WERI-Rb-1 (cell line): Measurements from ENCODE around the gene KCNMA1.

Source experiments
- DNase-seq: peaks from one replicate; pipeline ENCODE4 v3.0.0-alpha.2; 2020
- H3K27ac ChIP-seq: fragments of 250-450 bp; sonication (Bioruptor Pico); 2 replicates; pipeline ENCODE4 v1.5.1; 2020; ENCODE audit warnings: mild to moderate bottlenecking, moderate library complexity
- H3K27me3 ChIP-seq: fragments of 250-450 bp; sonication (Bioruptor Pico); 2 replicates; pipeline ENCODE4 v1.5.1; 2021; ENCODE audit warnings: mild to moderate bottlenecking, low read depth, moderate library complexity; ENCODE audit not compliant: insufficient read depth, severe bottlenecking
- H3K36me3 ChIP-seq: fragments of 250-450 bp; sonication (Bioruptor Pico); 2 replicates; pipeline ENCODE4 v1.5.1; 2020; ENCODE audit warnings: mild to moderate bottlenecking, moderate library complexity
- H3K4me3 ChIP-seq: 2 replicates; pipeline ENCODE4 v1.5.1; 2011; ENCODE audit warnings: low read depth, mild to moderate bottlenecking, control low read depth, low read length
- H3K9me3 ChIP-seq: fragments of 250-450 bp; sonication (Bioruptor Pico); 2 replicates; pipeline ENCODE4 v1.5.1; 2021; ENCODE audit warnings: mild to moderate bottlenecking, moderate library complexity; ENCODE audit not compliant: severe bottlenecking
- TF ChIP-seq, protein P1 (sequence below): IDR thresholded peaks from 2 replicates; pipeline ENCODE4 v1.5.1; 2011; ENCODE audit warnings: low read depth, mild to moderate bottlenecking, control low read depth, inconsistent platforms, low read length

Gene KCNMA1

DNA sequence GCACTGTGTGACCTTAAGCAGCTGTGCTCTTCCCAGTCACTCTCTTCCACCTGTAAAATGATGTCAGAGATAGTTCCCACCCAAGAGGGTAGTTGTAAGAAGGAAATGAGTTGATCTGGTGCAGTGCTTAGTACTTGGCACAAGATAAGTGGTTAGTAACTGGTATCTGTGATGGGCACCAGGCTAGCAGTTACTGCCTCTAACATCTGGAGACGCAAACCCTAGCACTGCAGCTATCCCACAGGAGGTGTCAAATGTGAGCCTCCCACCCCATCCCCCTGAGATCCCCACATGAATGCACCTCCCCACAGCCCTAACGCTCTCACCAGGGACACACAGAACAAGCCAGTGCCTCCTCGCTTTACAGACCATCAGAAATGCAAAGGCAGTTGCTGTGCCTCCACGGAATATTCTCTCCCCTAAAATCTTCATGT, 72.0 kb downstream of the KCNMA1 start:
- H3K27ac ChIP-seq, result no peak overlapping the region

DNA sequence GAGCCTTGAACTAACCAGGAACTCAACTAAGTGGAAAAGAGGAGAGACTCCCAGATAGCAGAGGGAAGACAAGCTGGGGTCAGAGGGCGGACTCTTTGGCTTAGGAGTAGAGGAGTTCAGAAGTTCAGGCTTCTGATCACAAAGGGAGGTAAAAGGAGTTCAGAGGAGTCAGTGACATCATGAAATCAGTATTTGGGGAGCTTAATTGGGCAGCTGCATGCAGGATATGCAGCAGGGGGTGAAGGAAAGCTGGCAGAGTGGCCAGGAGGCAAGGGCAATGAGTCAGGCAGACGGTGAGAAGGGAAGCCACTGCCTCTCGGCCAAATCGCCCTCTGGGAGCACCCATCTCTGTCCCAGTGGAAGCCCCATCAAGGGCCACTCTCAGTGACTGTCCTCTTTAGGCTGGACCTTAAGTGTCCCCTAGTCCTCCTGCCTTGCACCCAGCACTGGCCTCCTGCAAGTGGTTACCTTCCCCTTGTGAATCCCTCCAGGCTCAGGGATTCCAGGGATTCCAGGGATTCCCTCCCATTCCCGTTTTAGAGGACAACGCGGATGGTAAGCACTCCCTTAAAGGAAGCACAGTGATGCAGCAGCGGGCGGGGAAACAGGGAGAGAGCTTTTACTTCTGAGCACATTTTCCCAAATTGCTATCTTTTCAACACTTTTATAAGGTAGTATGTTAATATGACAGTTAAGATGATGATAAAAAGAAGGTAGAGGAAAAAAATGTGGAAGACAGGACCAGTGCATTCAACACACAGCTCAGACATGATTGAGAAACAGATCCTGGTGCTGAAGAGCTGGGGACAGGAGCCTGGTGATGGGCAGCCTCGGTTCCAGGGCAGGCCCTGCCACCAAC, 72.6 kb downstream of the KCNMA1 start:
- Histone ChIP-seq H3K27ac (no peak overlapping the region), H3K27me3 (no peaks in the 10 kb centered on the region), H3K4me3 (no peak overlapping the region), H3K9me3 (no peaks in the 10 kb centered on the region), H3K36me3 (no peaks in the 10 kb centered on the region)
- TF ChIP-seq, protein P1, sequence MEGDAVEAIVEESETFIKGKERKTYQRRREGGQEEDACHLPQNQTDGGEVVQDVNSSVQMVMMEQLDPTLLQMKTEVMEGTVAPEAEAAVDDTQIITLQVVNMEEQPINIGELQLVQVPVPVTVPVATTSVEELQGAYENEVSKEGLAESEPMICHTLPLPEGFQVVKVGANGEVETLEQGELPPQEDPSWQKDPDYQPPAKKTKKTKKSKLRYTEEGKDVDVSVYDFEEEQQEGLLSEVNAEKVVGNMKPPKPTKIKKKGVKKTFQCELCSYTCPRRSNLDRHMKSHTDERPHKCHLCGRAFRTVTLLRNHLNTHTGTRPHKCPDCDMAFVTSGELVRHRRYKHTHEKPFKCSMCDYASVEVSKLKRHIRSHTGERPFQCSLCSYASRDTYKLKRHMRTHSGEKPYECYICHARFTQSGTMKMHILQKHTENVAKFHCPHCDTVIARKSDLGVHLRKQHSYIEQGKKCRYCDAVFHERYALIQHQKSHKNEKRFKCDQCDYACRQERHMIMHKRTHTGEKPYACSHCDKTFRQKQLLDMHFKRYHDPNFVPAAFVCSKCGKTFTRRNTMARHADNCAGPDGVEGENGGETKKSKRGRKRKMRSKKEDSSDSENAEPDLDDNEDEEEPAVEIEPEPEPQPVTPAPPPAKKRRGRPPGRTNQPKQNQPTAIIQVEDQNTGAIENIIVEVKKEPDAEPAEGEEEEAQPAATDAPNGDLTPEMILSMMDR, result no peak
- no peak for DNase-seq

More for the DNA sequence above, 72.0 kb downstream of the KCNMA1 start:
- TF ChIP-seq, protein P1, result no peak
- Histone ChIP-seq H3K27me3 (no peaks in the 10 kb centered on the region), H3K9me3 (no peaks in the 10 kb centered on the region), H3K36me3 (no peaks in the 10 kb centered on the region), H3K4me3 (no peak overlapping the region)
- DNase-seq, result no peak

DNA sequence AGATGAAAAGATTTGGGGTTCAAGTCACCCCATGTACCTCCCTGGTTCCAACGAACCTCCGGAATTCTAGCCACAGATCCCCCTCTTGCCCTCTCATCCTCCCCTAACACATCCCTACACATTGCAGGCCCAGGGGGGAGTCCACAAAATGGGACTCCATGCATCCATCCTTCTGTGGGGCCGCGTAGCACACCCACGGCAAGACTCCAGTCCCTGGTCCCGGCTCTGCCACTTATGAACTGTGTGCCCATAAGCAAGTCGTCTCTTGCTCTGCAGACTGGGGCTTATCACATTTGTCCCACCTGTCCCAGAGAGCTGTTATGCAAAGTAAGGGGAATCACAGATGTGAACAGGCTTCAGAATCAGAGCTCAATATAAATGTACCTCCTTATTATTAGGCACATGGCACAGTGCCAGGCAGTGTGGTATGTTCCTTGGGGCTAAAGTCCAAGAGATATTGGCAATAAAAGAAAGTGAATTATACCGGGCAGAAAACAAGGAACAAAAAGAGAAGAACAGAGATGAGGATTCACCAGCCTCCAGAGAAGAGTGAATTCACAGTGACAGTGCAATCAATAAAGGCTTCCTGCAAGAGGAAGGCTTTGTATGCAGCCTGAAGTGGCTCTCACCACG, 73.9 kb downstream of the KCNMA1 start:
- TF ChIP-seq, protein P1, result no peak
- no peak for DNase-seq

DNA sequence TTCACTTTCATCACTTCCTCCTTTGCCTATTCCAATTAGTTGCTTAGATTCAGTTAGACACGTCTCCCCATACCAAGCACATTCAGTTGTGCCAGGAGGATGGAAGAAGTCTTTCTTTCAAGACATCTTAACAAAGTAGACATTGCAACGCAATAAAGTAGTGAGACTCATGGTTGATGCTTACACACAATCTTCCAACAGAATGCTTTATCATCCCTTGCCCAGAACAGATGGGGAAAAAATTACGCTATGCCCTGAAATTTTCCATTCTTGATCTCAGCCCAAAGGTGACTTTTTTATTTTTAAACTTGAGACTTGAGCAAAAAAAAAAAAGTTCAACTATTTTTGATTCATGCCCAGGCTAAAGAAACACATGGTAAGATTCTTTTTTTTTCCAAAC, 74.9 kb downstream of the KCNMA1 start:
- H3K36me3 ChIP-seq, result no peaks in the 10 kb centered on the region
- H3K27ac ChIP-seq, result no peak overlapping the region
- H3K4me3 ChIP-seq, result no peak overlapping the region
- H3K27me3 ChIP-seq, result no peaks in the 10 kb centered on the region
- DNase-seq, result no peak
- H3K9me3 ChIP-seq, result no peaks in the 10 kb centered on the region
- TF ChIP-seq, protein P1, result no peak

More for the DNA sequence above, 73.9 kb downstream of the KCNMA1 start:
- Histone ChIP-seq H3K9me3 (no peaks in the 10 kb centered on the region), H3K27me3 (no peaks in the 10 kb centered on the region), H3K4me3 (no peak overlapping the region), H3K36me3 (no peaks in the 10 kb centered on the region), H3K27ac (no peak overlapping the region)

DNA sequence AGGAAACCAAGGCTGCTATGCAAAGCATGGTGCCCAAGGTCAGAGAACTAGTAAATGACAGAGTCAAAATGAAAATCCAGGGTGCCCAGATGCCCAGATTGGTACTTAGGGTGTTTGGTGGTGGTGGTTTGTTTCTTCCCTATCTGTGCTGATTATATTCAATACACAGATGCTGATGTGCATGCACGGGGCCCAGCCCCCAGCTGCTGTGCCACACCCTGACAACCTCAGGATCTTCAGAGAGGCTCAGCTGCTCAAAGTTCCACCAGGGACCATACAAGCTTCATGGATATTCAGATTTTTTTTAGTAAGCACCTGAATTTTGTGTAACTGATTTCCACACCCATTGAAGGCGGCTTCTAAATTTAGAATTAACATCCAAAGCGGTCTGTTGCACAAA, 75.6 kb downstream of the KCNMA1 start:
- H3K27me3 ChIP-seq, result no peaks in the 10 kb centered on the region
- TF ChIP-seq, protein P1, result no peak
- no peaks in the 10 kb centered on the region for H3K9me3 ChIP-seq
- H3K36me3 ChIP-seq, result no peaks in the 10 kb centered on the region
- H3K27ac ChIP-seq, result no peak overlapping the region
- no peak for DNase-seq
- H3K4me3 ChIP-seq, result no peak overlapping the region
